ENCODE results near the gene CNKSR3.
A peak's percentile ranks its signal among the peaks of the same experiment; 100 is the strongest.

The CNKSR3 gene

DNA sequence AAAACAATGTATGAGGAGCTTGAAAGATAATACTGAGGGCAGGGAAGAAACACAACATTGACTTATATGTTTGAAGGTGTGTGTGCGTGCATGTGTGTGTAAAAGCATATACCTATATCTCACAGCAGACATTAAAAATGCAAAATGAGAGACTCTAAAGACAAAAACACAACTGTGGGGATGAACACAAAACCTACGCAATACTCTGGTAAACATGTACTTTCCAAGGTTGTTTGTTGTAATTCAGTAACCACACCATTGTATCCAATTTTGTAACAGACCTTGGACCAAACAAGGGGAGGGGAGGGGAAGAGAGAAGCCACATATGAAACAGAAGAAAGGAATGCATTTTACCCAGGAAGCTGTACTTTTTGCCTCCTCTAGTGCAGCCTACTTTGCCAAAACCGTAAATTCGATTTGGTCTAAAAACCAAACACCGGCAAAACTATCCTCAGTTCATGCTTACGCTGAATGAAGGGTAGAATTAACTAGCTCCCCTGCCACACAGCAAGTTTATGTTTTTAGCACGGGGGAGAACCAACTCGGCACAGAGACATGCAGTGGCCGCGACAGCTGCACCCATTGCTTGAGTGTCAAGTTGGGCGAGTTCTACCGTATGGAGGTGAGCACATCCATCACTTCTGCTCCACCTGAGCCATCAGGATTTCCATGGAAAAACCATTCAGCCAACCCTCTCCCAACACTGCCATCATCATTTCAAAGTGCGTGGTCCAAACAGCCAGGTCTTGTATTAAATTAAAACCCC is 50.0 kb downstream of the CNKSR3 start:
- DNase-seq, result no peak
- H3K4me1 ChIP-seq, result peaks cover 0 to 67% (median 34%) of the 10 kb centered on the region in 4 donors
- H3K4me3 ChIP-seq, result no peak overlapping the region
- no peaks in the 10 kb centered on the region for H3K36me3 ChIP-seq
- H3K9me3 ChIP-seq, result no peaks in the 10 kb centered on the region
- intact Hi-C loops (cut with DNase I; ENCODE audit: low total_unique reads), result no loop called here
- TF ChIP-seq CTCF (IDR thresholded peaks at IDR 0.05), result no peak
- peak overlapping the region; percentile 74 to 79 for H3K27ac ChIP-seq
- no peaks in the 10 kb centered on the region for H3K27me3 ChIP-seq

- no peak for DNase-seq
- H3K27ac ChIP-seq, result peak overlapping the region; percentile 74 to 79
- no peaks in the 10 kb centered on the region for H3K36me3 ChIP-seq
- no peaks in the 10 kb centered on the region for H3K27me3 ChIP-seq
- no peaks in the 10 kb centered on the region for H3K9me3 ChIP-seq
- peaks cover 0 to 67% (median 34%) of the 10 kb centered on the region in 4 donors for H3K4me1 ChIP-seq
- intact Hi-C loops (cut with DNase I; ENCODE audit: low total_unique reads), result no loop called here
- TF ChIP-seq CTCF (IDR thresholded peaks at IDR 0.05), result no peak
- peak overlapping the region; percentile 23 to 34 for H3K4me3 ChIP-seq
These were observed 51.0 kb downstream of the CNKSR3 start for GRCh38 chr6:154459513-154459912.

DNA sequence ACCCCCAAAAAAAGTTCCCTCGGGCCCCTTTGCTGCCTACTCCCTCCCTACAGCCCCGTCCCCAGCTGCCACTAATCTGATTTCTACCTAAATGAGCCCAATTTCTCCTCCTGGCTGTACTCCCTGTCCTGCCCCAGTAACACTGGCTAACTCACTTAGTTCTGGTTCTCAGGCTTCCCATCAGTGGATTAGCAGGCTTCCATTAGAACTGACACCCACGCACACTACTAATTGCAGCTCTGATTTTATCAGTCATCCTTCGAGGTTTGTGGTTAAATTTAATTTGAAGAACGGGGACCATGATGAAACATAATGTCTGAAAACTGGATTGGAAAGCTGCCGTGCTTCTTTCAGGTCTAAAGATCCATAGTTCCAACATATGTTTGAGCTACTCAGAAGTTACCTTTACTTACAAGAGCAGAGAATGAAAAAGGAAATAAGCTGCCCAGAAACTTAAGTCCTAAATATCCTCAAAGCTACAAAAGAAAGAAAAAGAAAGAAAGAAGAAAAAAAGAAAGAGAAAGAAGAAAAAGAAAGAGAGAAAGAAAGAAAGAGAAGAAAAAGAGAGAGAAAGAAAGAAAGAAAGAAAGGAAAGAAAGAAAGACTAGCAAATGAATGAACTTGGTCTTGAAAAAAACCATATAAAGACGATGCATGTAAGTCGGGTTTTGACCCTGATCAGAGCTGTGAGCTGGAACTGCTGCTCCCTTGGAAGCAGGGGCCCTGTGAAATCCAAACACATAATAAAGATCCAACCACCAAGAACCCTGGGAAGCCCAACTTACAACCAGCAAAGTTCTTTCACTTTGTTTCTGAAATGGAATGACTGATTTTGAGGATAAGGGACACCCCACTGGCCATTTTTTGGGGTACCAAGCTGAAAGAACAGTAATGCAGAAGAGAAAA is 51.7 kb downstream of the CNKSR3 start:
- no peak for DNase-seq
- no peaks in the 10 kb centered on the region for H3K27me3 ChIP-seq
- peaks cover 0 to 61% (median 34%) of the 10 kb centered on the region in 4 donors for H3K4me1 ChIP-seq
- intact Hi-C loops (cut with DNase I; ENCODE audit: low total_unique reads), result no loop called here
- H3K4me3 ChIP-seq, result peak overlapping the region; percentile 23 to 34
- no peak for TF ChIP-seq CTCF (IDR thresholded peaks at IDR 0.05)
- no peaks in the 10 kb centered on the region for H3K36me3 ChIP-seq
- H3K9me3 ChIP-seq, result no peaks in the 10 kb centered on the region
- H3K27ac ChIP-seq, result peak overlapping the region; percentile 74 to 79

DNA sequence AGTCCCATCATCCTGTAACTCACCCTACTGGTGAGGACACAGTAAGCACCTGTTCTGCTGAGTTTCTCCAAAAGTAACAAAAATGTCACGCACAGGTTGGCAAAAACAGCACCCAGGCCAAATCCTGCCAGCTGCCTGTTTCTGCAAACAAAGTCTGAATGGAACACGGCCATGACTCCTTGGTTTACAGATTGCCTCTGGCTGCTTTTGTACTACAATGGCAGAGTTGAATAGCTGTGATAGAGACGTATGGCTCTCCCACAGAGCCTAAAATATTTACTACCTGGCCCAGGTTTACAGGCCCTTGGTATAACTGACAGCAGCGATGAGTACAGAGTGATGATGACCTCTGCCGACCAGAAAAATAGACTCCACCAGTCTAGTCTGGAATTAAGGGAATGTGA is 52.6 kb downstream of the CNKSR3 start:
- peaks cover 0 to 61% (median 36%) of the 10 kb centered on the region in 4 donors for H3K4me1 ChIP-seq
- no peaks in the 10 kb centered on the region for H3K36me3 ChIP-seq
- H3K4me3 ChIP-seq, result no peak overlapping the region
- no peaks in the 10 kb centered on the region for H3K27me3 ChIP-seq
- no peak for DNase-seq
- TF ChIP-seq CTCF (IDR thresholded peaks at IDR 0.05), result no peak
- H3K27ac ChIP-seq, result peak overlapping the region; percentile 74 to 79
- H3K9me3 ChIP-seq, result no peaks in the 10 kb centered on the region
- intact Hi-C loops (cut with DNase I; ENCODE audit: low total_unique reads), result no loop called here

DNA sequence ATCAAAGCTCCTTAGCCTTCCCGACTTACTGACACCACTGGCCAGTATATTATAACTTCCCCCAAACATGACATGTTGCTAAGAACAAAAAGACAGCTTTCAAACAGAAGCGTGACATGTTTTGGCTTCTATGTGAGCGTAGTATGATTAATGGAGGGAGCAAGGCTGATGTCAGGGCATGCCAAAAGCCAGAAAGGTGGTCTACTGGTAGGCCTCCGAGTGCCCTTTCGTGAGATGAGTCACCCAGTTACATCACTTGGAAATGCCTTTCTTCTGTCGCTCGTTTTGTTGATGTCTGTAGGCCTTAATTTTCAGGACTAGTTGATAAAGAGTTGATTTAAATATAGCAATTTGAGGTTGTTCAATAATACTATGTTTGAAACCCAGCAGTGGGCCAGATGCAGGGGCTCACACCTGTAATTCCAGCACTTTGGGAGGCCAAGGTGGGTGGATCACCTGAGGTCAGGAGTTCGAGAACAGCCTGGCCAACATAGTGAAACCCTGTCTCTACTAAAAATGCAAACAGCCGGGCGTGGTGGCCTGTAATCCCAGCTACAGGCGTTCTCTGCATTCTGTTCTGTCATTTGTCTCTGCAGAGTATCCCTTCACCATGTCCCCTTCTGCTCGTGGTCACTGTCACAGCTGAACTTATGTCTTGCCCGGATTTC is 53.3 kb downstream of the CNKSR3 start:
- no peak for TF ChIP-seq CTCF (IDR thresholded peaks at IDR 0.05)
- no peak overlapping the region for H3K4me3 ChIP-seq
- H3K27me3 ChIP-seq, result no peaks in the 10 kb centered on the region
- intact Hi-C loops (cut with DNase I; ENCODE audit: low total_unique reads), result no loop called here
- no peaks in the 10 kb centered on the region for H3K9me3 ChIP-seq
- H3K27ac ChIP-seq, result peak overlapping the region; percentile 74 to 79
- DNase-seq, result no peak
- no peaks in the 10 kb centered on the region for H3K36me3 ChIP-seq
- H3K4me1 ChIP-seq, result peaks cover 0 to 54% (median 34%) of the 10 kb centered on the region in 4 donors

Data from tibial artery (tissue), 4 donors.